Upper lobe of right lung (tissue), 1 donor: Measurements from ENCODE around the gene ADARB1. TPM values are rescaled to one million over a fixed set of nuclear protein-coding genes. Genes with fewer than 3 reads are reported as not detected.

Source experiments
- ATAC-seq: fragments of 200-7000 bp; cut with Tn5 transposase; one replicate; pipeline ENCODE4 v1.9.1; 2020; ENCODE audit warnings: mild to moderate bottlenecking, moderate library complexity
- DNase-seq: peaks from one replicate; pipeline ENCODE4 v3.0.0-alpha.2; 2020
- H3K27ac ChIP-seq: fragments of 200-600 bp; one replicate; pipeline ENCODE4 v1.8.0; 2022
- H3K27me3 ChIP-seq: fragments of 200-600 bp; one replicate; pipeline ENCODE4 v1.8.0; 2022; ENCODE audit warnings: mild to moderate bottlenecking
- H3K36me3 ChIP-seq: fragments of 200-600 bp; one replicate; pipeline ENCODE4 v1.8.0; 2022
- H3K4me1 ChIP-seq: fragments of 200-600 bp; one replicate; pipeline ENCODE4 v1.8.0; 2022
- H3K4me3 ChIP-seq: fragments of 200-600 bp; one replicate; pipeline ENCODE4 v1.8.0; 2022; ENCODE audit warnings: mild to moderate bottlenecking
- H3K9me3 ChIP-seq: fragments of 200-600 bp; one replicate; pipeline ENCODE4 v1.8.0; 2022
- intact Hi-C: fragments of 100-400 bp; cut with DNase I; formaldehyde crosslinking; loops from one replicate; pipeline ENCODE4 v1.11.0; 2022
- total RNA-seq: library from RNA; stranded (reverse); fragmentation: NEBNext Ultra II Directional; extraction: Animal tissue kit (Norgen Biotek cat#: 25700); gene quantifications from one replicate; pipeline ENCODE4 v1.2.1, GENCODE V29; 2021
- TF ChIP-seq, protein P1 (sequence below): fragments of 200-600 bp; IDR thresholded peaks from one replicate; pipeline ENCODE4 v1.8.0; 2022; ENCODE audit warnings: antibody characterized with exemption
- donor health status: DM: no; HTN: yes; CAD: no; lungs with severe emphysema.

The ADARB1 gene
- total RNA-seq, 1 donor from 2014 or later: 73.6 TPM

DNA sequence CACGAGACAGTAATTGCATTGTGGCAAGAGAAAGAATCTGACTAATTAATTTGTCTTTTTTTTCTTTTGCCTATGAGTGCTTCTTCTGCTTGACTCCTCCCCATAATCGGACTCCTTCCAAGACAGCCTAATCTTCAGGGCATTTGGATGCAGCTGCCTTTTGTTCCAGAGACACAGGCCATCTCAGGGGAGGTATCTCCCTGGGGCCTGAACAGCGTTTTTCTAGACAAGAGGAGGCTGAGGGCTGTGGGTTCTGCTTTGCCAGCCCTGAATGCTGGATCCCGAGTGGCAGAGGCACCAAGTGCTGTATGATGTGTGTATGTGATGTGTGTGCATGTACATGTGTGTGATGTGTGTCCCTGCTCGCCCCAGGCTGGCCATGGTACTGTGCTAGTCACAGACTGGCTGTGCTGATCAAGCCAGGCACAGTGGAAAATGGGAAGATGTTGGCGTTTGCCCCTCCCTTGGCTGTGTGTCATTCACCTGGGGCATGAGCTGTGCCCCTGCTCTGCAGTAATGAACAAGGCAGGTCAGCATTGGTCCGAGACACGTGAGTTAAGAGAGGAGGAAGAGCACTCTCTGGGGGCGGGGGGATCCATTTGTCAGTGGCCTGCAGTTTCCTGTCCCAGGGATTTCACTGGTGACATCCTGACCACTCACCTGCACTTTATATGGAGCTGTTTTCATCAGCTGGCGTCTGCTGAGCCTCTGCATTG is 77.2 kb downstream of the ADARB1 start:
- Histone ChIP-seq H3K27ac (no peak overlapping the region), H3K4me3 (no peak overlapping the region), H3K36me3 (no peaks in the 10 kb centered on the region), H3K4me1 (no peaks in the 10 kb centered on the region), H3K27me3 (no peaks in the 10 kb centered on the region), H3K9me3 (no peaks in the 10 kb centered on the region)
- intact Hi-C loops: no loop called here
- no peak for ATAC-seq
- TF ChIP-seq, protein P1, sequence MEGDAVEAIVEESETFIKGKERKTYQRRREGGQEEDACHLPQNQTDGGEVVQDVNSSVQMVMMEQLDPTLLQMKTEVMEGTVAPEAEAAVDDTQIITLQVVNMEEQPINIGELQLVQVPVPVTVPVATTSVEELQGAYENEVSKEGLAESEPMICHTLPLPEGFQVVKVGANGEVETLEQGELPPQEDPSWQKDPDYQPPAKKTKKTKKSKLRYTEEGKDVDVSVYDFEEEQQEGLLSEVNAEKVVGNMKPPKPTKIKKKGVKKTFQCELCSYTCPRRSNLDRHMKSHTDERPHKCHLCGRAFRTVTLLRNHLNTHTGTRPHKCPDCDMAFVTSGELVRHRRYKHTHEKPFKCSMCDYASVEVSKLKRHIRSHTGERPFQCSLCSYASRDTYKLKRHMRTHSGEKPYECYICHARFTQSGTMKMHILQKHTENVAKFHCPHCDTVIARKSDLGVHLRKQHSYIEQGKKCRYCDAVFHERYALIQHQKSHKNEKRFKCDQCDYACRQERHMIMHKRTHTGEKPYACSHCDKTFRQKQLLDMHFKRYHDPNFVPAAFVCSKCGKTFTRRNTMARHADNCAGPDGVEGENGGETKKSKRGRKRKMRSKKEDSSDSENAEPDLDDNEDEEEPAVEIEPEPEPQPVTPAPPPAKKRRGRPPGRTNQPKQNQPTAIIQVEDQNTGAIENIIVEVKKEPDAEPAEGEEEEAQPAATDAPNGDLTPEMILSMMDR: no peak
- no peak for DNase-seq

DNA sequence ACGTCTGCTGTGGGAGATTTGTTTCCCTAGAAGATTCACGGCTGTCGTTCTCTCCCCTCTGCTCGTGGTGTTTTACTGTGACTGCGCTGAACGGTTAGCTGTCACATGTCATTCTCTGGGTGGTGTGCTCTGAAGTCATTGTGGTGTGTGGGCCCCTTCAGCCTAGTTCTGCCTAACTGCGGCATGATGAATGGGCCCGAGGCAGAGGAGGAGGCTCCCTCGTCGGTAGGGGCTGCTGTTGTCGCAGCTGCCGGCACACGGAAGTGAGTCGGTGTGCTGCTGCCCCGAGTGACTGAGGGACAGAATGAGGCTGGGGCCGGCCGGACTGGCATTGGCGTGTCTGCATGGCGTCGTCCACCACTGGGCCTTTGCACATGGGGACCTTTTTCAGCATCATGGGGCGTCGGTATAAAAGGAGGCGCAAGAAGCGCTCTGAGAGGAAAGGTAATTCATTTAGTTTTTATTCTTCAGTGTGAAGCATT is 77.9 kb downstream of the ADARB1 start:
- Histone ChIP-seq H3K27ac (no peak overlapping the region), H3K27me3 (no peaks in the 10 kb centered on the region), H3K36me3 (peaks cover 6% of the 10 kb centered on the region), H3K9me3 (no peaks in the 10 kb centered on the region), H3K4me1 (no peaks in the 10 kb centered on the region), H3K4me3 (peak overlapping the region; percentile 16)
- TF ChIP-seq, protein P1: peak; percentile 17
- DNase-seq (peak; percentile 76), ATAC-seq (peak; percentile 82)
- intact Hi-C loops: no loop called here

DNA sequence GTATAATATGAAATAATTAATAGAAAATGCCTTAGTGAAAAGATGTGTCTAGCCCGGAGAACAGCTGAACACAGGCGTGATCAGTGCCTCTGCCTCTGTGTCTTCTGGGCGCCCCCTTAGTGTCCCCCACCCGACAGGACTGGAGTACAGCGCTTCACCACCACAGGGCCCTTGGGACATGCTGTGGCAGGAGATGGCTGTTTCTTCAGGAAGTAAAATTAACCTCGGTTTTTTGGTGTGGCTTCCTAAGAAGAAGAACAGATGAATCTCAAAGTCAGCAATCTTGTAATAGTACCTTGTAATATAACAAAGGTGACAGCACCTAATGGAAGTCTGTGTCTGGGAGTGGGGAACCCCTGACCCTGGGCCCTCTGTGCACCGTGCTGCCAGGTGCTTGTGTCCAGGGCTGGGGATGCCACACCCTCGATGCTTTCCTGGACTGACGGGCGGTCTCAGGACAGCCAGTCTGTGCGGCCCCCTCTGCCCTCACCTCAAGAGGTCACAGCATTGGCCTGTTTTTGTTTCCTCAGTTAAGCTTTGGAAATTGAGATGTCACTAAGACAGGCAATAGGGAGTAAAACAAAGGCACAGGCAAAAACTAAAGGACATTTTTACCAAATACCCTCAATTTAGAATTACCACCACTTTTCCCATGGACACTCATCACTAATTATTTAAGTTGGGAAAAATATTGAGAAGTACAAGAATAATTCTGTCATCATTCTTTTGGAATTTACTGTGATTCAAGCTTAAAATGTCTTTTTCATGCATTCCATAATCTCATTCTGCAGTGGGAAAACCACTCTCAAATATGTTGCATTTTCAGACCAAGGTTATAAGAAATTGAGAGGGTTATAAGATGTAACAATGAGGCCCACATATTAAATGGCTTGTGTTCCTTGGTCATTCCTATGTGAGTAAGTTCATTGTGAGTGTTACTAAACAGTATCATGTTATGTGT is 79.3 kb downstream of the ADARB1 start:
- H3K27ac ChIP-seq: no peak overlapping the region
- TF ChIP-seq, protein P1: no peak
- no peaks in the 10 kb centered on the region for H3K9me3 ChIP-seq
- no peak for ATAC-seq
- intact Hi-C loops: no loop called here
- no peak for DNase-seq
- H3K4me1 ChIP-seq: no peaks in the 10 kb centered on the region
- no peak overlapping the region for H3K4me3 ChIP-seq
- H3K36me3 ChIP-seq: peaks cover 10% of the 10 kb centered on the region
- no peaks in the 10 kb centered on the region for H3K27me3 ChIP-seq

GRCh38 chr21:45154511-45155508 is 80.4 kb downstream of the ADARB1 start:
- peaks cover 15% of the 10 kb centered on the region for H3K36me3 ChIP-seq
- no peak overlapping the region for H3K4me3 ChIP-seq
- intact Hi-C loops: no loop called here
- peak; percentile 18 for ATAC-seq
- no peak for DNase-seq
- H3K27me3 ChIP-seq: no peaks in the 10 kb centered on the region
- no peak overlapping the region for H3K27ac ChIP-seq
- no peaks in the 10 kb centered on the region for H3K4me1 ChIP-seq
- TF ChIP-seq, protein P1: no peak
- no peaks in the 10 kb centered on the region for H3K9me3 ChIP-seq

- TF ChIP-seq, protein P1: no peak
- H3K4me1 ChIP-seq: no peaks in the 10 kb centered on the region
- H3K9me3 ChIP-seq: no peaks in the 10 kb centered on the region
- intact Hi-C loops: no loop called here
- H3K36me3 ChIP-seq: peaks cover 15% of the 10 kb centered on the region
- no peaks in the 10 kb centered on the region for H3K27me3 ChIP-seq
- ATAC-seq (no peak), DNase-seq (no peak)
- no peak overlapping the region for H3K4me3 ChIP-seq
- H3K27ac ChIP-seq: no peak overlapping the region
These were observed 81.5 kb downstream of the ADARB1 start for GRCh38 chr21:45155910-45156309.
